NCI-H2171 treated with DMSO at 0.1 percent for 48 hours (cell line): Measurements from ENCODE around the gene LHFPL2.

ENCODE experiments used
- DNase-seq: peaks from one replicate; lab custom pipeline; 2025; lab: John Stamatoyannopoulos, UW

LHFPL2 gene

GRCh38 chr5:78544561-78545201, 103.9 kb downstream of the LHFPL2 start:
- no peak for DNase-seq

- DNase-seq = peak; percentile 3
Observed at GRCh38 chr5:78543916-78544315, 104.7 kb downstream of the LHFPL2 start.

DNA sequence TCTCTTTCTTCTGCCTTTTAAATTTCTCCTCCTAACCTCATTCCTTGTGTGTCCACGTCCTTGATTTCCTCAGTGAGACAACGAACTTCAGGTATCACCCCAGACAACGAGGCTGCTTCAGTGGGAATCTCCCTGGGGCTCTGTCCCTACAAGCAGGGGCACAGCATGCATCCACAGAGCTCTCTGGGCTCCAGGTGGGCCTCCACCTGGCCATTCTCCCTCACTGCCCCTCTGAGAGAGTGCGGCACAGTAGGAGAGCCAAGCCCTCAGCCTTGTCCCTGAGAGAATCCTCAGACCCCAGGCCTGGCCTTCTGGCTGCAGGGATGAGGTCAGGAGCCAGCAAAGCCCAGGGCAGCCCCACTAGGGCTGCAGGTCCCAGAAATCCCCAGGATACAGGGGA, 105.3 kb downstream of the LHFPL2 start:
- no peak for DNase-seq

GRCh38 chr5:78542321-78542840, 106.2 kb downstream of the LHFPL2 start:
- no peak for DNase-seq

- DNase-seq = no peak
Observed at GRCh38 chr5:78541086-78541654, 107.4 kb downstream of the LHFPL2 start.

- no peak for DNase-seq
Observed at GRCh38 chr5:78540335-78541085, 108.1 kb downstream of the LHFPL2 start.

GRCh38 chr5:78538240-78538850, 110.2 kb downstream of the LHFPL2 start:
- no peak for DNase-seq

DNA sequence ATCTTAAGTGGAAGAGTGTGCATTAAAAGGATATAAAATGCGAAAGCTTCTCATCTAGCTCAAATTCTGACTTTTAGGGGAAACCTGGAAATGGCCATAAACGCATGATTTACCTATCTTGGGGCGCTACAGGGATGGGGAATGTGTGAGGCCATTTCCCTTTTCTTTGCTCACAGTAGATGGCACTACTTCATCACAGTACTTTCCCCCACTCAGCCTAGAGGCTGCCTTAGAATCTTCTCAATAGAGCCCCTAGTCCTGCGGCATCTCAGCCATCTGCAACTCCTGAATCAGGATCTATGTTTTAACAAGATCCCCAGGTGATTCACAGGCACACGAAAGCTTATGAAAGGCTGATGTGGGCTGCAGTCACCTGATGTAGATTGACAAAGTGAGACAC, 110.8 kb downstream of the LHFPL2 start:
- DNase-seq = peak; percentile 37

- DNase-seq = no peak
Observed at GRCh38 chr5:78537411-78537810, 111.2 kb downstream of the LHFPL2 start.

DNA sequence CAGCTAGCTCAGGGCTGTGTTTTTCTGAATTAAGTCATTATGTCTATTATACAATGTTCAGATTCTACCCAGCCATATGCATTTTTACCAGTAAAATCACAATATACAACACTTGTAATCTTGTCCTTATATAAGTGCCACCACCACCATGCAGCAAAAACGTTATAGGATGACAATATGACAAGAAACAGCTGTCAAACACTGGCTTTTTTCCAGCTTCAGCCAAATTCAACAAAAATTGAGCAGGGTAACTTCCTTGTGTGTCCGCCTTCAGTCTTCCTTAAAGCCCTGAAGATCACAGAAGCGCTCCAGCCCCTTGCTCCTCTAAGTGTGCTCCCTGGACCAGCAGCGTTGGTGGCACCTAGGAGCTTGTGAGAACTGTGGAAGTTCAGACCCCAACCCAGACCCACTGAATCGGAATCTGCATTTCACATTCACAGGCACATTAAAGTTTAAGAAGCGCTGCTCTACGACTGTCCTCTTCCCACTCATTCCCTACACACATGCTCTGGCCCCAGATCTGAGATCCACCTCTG, 111.8 kb downstream of the LHFPL2 start:
- DNase-seq = no peak

DNA sequence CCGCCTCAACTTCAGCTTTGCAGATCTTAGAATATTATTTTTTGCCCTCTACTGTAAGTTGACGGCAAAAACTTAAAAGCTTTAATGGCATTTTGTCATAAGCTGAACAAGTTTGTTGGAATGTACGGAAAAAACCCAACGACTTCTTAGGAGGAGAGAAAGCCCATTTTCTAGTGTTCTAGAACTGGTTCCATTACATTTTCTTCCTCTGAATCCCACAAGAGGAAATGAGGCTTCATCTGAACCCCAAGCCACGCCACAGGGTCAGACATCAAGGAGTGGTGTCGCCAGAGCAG, 113.7 kb downstream of the LHFPL2 start:
- no peak for DNase-seq

GRCh38 chr5:78534148-78534904, 114.2 kb downstream of the LHFPL2 start:
- DNase-seq = no peak

DNA sequence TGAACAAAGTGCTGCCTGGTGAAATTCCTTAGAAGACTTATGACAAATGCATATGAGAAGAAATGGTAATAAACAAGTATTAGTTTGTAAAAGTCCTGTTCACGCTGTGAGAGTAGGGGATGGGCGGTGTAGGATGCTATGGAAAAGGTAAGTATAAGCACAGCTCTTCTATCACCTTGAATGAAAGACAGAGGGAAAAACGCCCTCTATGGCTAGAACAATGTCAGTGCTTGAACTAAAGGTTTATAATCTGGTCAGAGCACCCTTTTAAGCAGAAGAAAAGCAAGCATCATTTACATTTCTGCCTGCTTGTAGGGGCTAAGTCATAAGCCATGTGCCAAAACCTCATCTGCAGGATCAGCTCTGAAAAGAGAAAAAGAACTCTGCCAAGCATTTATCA, 115.2 kb downstream of the LHFPL2 start:
- DNase-seq = peak; percentile 7

DNA sequence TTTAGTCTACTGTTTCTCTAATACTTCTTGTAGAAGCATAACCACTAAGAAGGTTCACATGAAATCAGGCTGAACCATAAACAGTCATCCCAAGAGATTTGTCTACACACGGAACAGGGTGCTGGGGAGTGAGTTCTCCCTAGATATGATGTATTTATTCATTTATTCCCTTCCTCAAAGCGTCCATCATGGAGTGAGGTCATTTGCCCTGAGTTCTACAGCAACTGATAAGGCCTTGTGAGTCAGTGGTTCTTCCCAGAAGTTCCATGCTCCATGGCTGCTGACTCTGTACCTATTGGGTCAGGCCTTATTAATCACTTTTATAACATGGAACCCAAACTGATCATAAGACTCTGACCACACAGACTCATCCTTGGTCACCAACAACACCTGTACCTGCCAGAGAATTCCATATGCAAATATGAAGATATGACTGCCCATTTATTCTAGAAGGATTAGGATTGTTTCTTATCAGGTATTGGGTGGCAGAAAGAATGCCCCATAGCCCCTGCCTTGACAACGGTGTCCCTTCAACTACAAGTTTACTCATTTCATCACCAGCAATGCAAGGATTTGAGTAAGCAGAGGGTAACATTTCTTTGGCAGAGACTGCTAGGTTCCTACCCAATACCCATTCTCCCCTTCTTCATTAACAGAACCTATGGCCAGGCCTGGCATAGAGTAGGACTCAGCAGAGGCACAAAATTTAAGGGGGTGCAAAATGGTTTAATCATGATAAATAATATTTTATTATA, 118.1 kb downstream of the LHFPL2 start:
- DNase-seq = no peak

GRCh38 chr5:78527925-78528324, 120.6 kb downstream of the LHFPL2 start:
- DNase-seq = no peak

DNA sequence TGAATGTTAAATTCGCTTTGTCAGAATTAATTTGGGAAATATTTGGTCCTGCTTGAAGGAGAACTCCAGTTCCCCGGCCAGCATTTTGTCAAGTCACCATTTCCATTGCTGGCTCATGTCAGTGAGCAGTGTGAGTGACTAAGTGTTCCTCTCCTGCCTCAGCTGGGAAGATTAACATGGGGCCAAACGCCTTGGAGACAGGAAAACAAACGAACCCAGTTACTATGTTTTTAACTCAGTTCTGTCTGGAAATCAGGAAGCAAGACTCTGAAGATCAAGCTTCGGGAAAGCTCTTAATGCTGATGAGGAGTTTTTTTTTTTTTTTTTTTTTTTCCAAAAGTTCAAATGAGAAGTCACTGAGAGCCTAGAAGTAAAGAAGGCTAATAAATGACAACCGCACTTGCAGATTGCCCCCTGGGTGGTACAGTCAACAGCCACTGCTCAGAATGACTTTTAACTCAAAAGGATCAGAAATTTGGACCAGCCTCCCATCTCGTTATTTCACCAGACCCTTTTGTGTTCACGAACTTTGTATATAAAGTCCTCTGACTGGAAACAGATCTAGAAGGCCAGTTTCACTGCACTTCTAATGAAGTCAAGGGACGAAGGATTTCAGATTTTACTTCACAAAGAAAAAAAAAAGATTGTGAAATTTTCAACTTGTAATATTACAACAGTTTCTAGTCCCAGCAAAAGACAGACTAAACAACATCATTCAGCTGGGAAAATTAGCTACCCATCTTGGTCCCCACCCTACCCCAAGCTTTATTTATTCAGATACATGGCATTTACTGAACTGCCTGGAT, 121.3 kb downstream of the LHFPL2 start:
- no peak for DNase-seq

DNA sequence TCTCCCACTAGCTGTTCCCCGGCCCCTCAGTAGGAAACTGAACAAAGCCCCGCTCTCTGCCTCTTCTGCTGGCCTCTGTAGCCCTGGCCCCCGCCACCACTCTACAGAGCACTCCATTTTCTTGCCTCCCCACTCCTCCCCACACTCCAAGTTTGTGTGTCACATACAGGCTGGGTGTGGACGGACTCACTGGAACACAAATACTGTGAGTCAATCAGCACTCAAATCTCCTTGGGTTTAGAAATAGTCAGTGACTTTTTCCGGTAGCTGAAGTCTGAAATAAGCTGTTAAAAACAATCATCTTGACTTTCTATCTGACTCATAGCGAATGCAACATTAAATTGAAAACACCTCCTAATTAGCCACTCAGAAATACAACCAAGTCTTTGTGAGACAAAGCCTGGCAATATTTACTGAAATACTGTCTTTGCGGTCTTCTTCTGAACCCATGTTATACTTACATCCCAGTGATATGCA, 122.5 kb downstream of the LHFPL2 start:
- DNase-seq = no peak

- peak; percentile 29 for DNase-seq
Observed at GRCh38 chr5:78523314-78524193, 125.0 kb downstream of the LHFPL2 start.
